ENCODE results near the gene CD109.

CD109 gene

GRCh38 chr6:73731285-73731684, 35.3 kb downstream of the CD109 start:
- DNase-seq = no peak

GRCh38 chr6:73732845-73733675, 37.1 kb downstream of the CD109 start:
- DNase-seq = peak; percentile 66 to 68

GRCh38 chr6:73733791-73734190, 37.8 kb downstream of the CD109 start:
- no peak for DNase-seq

- no peak for DNase-seq
These were observed 38.9 kb downstream of the CD109 start for GRCh38 chr6:73734832-73735453.

- DNase-seq = no peak
These were observed 42.5 kb downstream of the CD109 start for GRCh38 chr6:73738367-73739028.

GRCh38 chr6:73739096-73739495, 43.1 kb downstream of the CD109 start:
- peak in 1 of 2 donors; percentile 70 for DNase-seq

- DNase-seq = no peak
These were observed 46.4 kb downstream of the CD109 start for GRCh38 chr6:73742433-73742832.

GRCh38 chr6:73743081-73743480, 47.1 kb downstream of the CD109 start:
- no peak for DNase-seq

- no peak for DNase-seq
These were observed 47.6 kb downstream of the CD109 start for GRCh38 chr6:73743556-73743955.

- DNase-seq = no peak
These were observed 50.8 kb downstream of the CD109 start for GRCh38 chr6:73746787-73747186.

GRCh38 chr6:73747289-73747688, 51.3 kb downstream of the CD109 start:
- DNase-seq = peak in 1 of 2 donors; percentile 19

GRCh38 chr6:73752943-73753342, 56.9 kb downstream of the CD109 start:
- no peak for DNase-seq

- DNase-seq = no peak
These were observed 70.0 kb downstream of the CD109 start for GRCh38 chr6:73766040-73766439.

GRCh38 chr6:73768558-73768957, 72.6 kb downstream of the CD109 start:
- DNase-seq = no peak

- DNase-seq = no peak
These were observed 74.0 kb downstream of the CD109 start for GRCh38 chr6:73769976-73770375.

GRCh38 chr6:73774311-73774774, 78.3 kb downstream of the CD109 start:
- no peak for DNase-seq

- no peak for DNase-seq
These were observed 83.9 kb downstream of the CD109 start for GRCh38 chr6:73779943-73780342.

- DNase-seq = no peak
These were observed 86.9 kb downstream of the CD109 start for GRCh38 chr6:73782911-73783310.

- DNase-seq = no peak
These were observed 88.9 kb downstream of the CD109 start for GRCh38 chr6:73784726-73785505.

GRCh38 chr6:73790574-73790973, 94.6 kb downstream of the CD109 start:
- no peak for DNase-seq

- no peak for DNase-seq
These were observed 95.3 kb downstream of the CD109 start for GRCh38 chr6:73791336-73791735.

GRCh38 chr6:73792738-73793137, 96.7 kb downstream of the CD109 start:
- no peak for DNase-seq

GRCh38 chr6:73796881-73797280, 100.9 kb downstream of the CD109 start:
- no peak for DNase-seq
